NCI-H2107 treated with DMSO at 0.1 percent for 48 hours (cell line): ENCODE measurements around the gene SUV39H1.
"Not testable (repeated sequence)": the region's sequence is repeated elsewhere in the genome, so short reads cannot be mapped to it uniquely, and the experiment has no call there.

ENCODE experiments used
- DNase-seq: peaks from one replicate; lab custom pipeline; 2025; ENCODE audit not compliant: unreplicated experiment; lab: John Stamatoyannopoulos, UW

The SUV39H1 gene

GRCh38 chrX:48696301-48696908, at the start of gene SUV39H1:
SUV39H1 (plus strand) TSS chrX:48696734; CDS start chrX:48696785, 51 bp downstream.
- DNase-seq = peak; percentile 74

GRCh38 chrX:48648336-48648751, 48.2 kb upstream of the SUV39H1 start:
- peak; percentile 64 for DNase-seq

- DNase-seq = no peak
Measured at GRCh38 chrX:48649102-48649501, 47.4 kb upstream of the SUV39H1 start.

- not testable (repeated sequence) for DNase-seq
Measured at GRCh38 chrX:48652055-48652579, 44.4 kb upstream of the SUV39H1 start.

- DNase-seq = not testable (repeated sequence)
Measured at GRCh38 chrX:48654746-48655145, 41.8 kb upstream of the SUV39H1 start.

- not testable (repeated sequence) for DNase-seq
Measured at GRCh38 chrX:48659686-48660085, 36.8 kb upstream of the SUV39H1 start.

- DNase-seq = no peak
Measured at GRCh38 chrX:48663241-48663640, 33.3 kb upstream of the SUV39H1 start.

GRCh38 chrX:48664156-48664555, 32.4 kb upstream of the SUV39H1 start:
- DNase-seq = no peak

- DNase-seq = no peak
Measured at GRCh38 chrX:48665991-48666390, 30.5 kb upstream of the SUV39H1 start.

GRCh38 chrX:48666649-48667048, 29.9 kb upstream of the SUV39H1 start:
- no peak for DNase-seq

- DNase-seq = no peak
Measured at GRCh38 chrX:48667509-48667908, 29.0 kb upstream of the SUV39H1 start.

- DNase-seq = not testable (repeated sequence)
Measured at GRCh38 chrX:48668187-48668586, 28.3 kb upstream of the SUV39H1 start.

GRCh38 chrX:48676106-48676892, 20.2 kb upstream of the SUV39H1 start:
- peak; percentile 89 for DNase-seq

- DNase-seq = no peak
Measured at GRCh38 chrX:48676893-48677270, 19.7 kb upstream of the SUV39H1 start.

GRCh38 chrX:48677516-48677915, 19.0 kb upstream of the SUV39H1 start:
- DNase-seq = no peak

- not testable (repeated sequence) for DNase-seq
Measured at GRCh38 chrX:48680467-48680866, 16.1 kb upstream of the SUV39H1 start.

- DNase-seq = not testable (repeated sequence)
Measured at GRCh38 chrX:48680925-48681324, 15.6 kb upstream of the SUV39H1 start.

- DNase-seq = no peak
Measured at GRCh38 chrX:48681539-48682183, 14.9 kb upstream of the SUV39H1 start.

- DNase-seq = not testable (repeated sequence)
Measured at GRCh38 chrX:48682795-48683194, 13.7 kb upstream of the SUV39H1 start.

- no peak for DNase-seq
Measured at GRCh38 chrX:48683411-48683982, 13.0 kb upstream of the SUV39H1 start, which contains the start of gene WAS. WAS (plus strand) TSS chrX:48683799; CDS start chrX:48683854, 55 bp downstream.

GRCh38 chrX:48684134-48684533, 12.4 kb upstream of the SUV39H1 start:
- no peak for DNase-seq
